H9 (cell line): Measurements from ENCODE around the gene MAGI1. TPM values are rescaled to one million over a fixed set of nuclear protein-coding genes. Genes with fewer than 3 reads are reported as not detected.

Source experiments
- DNase-seq: peaks from one replicate; pipeline ENCODE4 v3.0.0-alpha.2; 2017
- H2AFZ ChIP-seq: one replicate; pipeline ENCODE4 v1.6.1; 2013; ENCODE audit warnings: mild to moderate bottlenecking, low read length, control low read depth, moderate library complexity
- H2AK5ac ChIP-seq: 2 replicates; pipeline ENCODE4 v1.6.1; 2013; ENCODE audit warnings: low read length, control low read depth, mixed read lengths; ENCODE audit not compliant: insufficient read length
- H2BK120ac ChIP-seq: one replicate; pipeline ENCODE4 v1.6.1; 2013; ENCODE audit warnings: low read depth, mild to moderate bottlenecking, low read length, control low read depth, inconsistent platforms; ENCODE audit not compliant: poor library complexity, severe bottlenecking
- H2BK12ac ChIP-seq: 2 replicates; pipeline ENCODE4 v1.6.1; 2013; ENCODE audit warnings: low read length, control low read depth, mixed read lengths, low read depth; ENCODE audit not compliant: insufficient read length
- H2BK15ac ChIP-seq: 2 replicates; pipeline ENCODE4 v1.6.1; 2013; ENCODE audit warnings: low read depth, low read length, control low read depth
- H2BK20ac ChIP-seq: one replicate; pipeline ENCODE4 v1.6.1; 2013; ENCODE audit warnings: low read depth, mild to moderate bottlenecking, low read length, control low read depth, inconsistent platforms; ENCODE audit not compliant: poor library complexity, severe bottlenecking
- H2BK5ac ChIP-seq: 2 replicates; pipeline ENCODE4 v1.6.1; 2013; ENCODE audit warnings: low read length, control low read depth, mixed read lengths; ENCODE audit not compliant: insufficient read length
- H3K14ac ChIP-seq: 2 replicates; pipeline ENCODE4 v1.6.1; 2013; ENCODE audit warnings: low read length, control low read depth; ENCODE audit not compliant: insufficient read depth
- H3K18ac ChIP-seq: 2 replicates; pipeline ENCODE4 v1.6.1; 2013; ENCODE audit warnings: low read depth, mild to moderate bottlenecking, mixed read lengths, low read length, control low read depth; ENCODE audit not compliant: insufficient read length
- H3K23ac ChIP-seq: 2 replicates; pipeline ENCODE4 v1.6.1; 2013; ENCODE audit warnings: low read length, control low read depth, mixed read lengths, low read depth; ENCODE audit not compliant: insufficient read length
- H3K23me2 ChIP-seq: 2 replicates; pipeline ENCODE4 v1.6.1; 2013; ENCODE audit warnings: low read depth, mild to moderate bottlenecking, mixed read lengths, low read length, control low read depth; ENCODE audit not compliant: insufficient read length, poor library complexity, severe bottlenecking
- H3K27ac ChIP-seq: 2 replicates; pipeline ENCODE4 v1.5.1; 2013; ENCODE audit warnings: low read length, control low read depth, mixed read lengths, low read depth; ENCODE audit not compliant: insufficient read length
- H3K27me3 ChIP-seq: 2 replicates; pipeline ENCODE4 v1.6.1; 2013; ENCODE audit warnings: low read length, control low read depth, inconsistent platforms; ENCODE audit not compliant: insufficient read depth
- H3K4ac ChIP-seq: 2 replicates; pipeline ENCODE4 v1.6.1; 2013; ENCODE audit warnings: low read depth, mild to moderate bottlenecking, control low read depth, inconsistent platforms, low read length, moderate library complexity
- H3K4me1 ChIP-seq: 2 replicates; pipeline ENCODE4 v1.6.1; 2013; ENCODE audit warnings: low read length, control low read depth, inconsistent platforms; ENCODE audit not compliant: insufficient read depth
- H3K4me2 ChIP-seq: 2 replicates; pipeline ENCODE4 v1.6.1; 2013; ENCODE audit warnings: low read length, control low read depth, mixed read lengths; ENCODE audit not compliant: insufficient read length, insufficient read depth
- H3K56ac ChIP-seq: 2 replicates; pipeline ENCODE4 v1.6.1; 2013; ENCODE audit warnings: low read depth, mild to moderate bottlenecking, mixed read lengths, low read length, control low read depth; ENCODE audit not compliant: insufficient read length
- H3K79me1 ChIP-seq: 2 replicates; pipeline ENCODE4 v1.6.1; 2013; ENCODE audit warnings: low read depth, mild to moderate bottlenecking, moderate library complexity, low read length, control low read depth, inconsistent platforms; ENCODE audit not compliant: insufficient read depth, poor library complexity, severe bottlenecking
- H3K79me2 ChIP-seq: 2 replicates; pipeline ENCODE4 v1.6.1; 2013; ENCODE audit warnings: low read length, control low read depth, inconsistent platforms; ENCODE audit not compliant: insufficient read depth
- H3K9ac ChIP-seq: 2 replicates; pipeline ENCODE4 v1.6.1; 2013; ENCODE audit warnings: low read length, control low read depth, mixed read lengths; ENCODE audit not compliant: insufficient read length; ENCODE audit errors: extremely low read depth
- H3K9me3 ChIP-seq: one replicate; pipeline ENCODE4 v1.6.1; 2013; ENCODE audit warnings: low read depth, low read length, inconsistent platforms; ENCODE audit not compliant: control insufficient read depth
- H3T11ph ChIP-seq: one replicate; pipeline ENCODE4 v1.6.1; 2013; ENCODE audit warnings: mild to moderate bottlenecking, low read length, control low read depth, inconsistent platforms
- H4K20me1 ChIP-seq: one replicate; pipeline ENCODE4 v1.6.1; 2013; ENCODE audit not compliant: control insufficient read depth, insufficient read length, insufficient read depth
- H4K5ac ChIP-seq: 2 replicates; pipeline ENCODE4 v1.6.1; 2013; ENCODE audit warnings: low read depth, mild to moderate bottlenecking, mixed read lengths, low read length, control low read depth; ENCODE audit not compliant: insufficient read length
- H4K8ac ChIP-seq: replicated peaks from 2 replicates; pipeline ENCODE4 v1.6.1; 2013; ENCODE audit warnings: low read length, control low read depth, mixed read lengths, low read depth; ENCODE audit not compliant: insufficient read length
- H4K91ac ChIP-seq: 2 replicates; pipeline ENCODE4 v1.6.1; 2013; ENCODE audit warnings: low read depth, mild to moderate bottlenecking, moderate library complexity, mixed read lengths, low read length, control low read depth; ENCODE audit not compliant: insufficient read length
- H3K27ac Mint-ChIP-seq, 3 experiments: 2 replicates in 2 of 3; 3 replicates in 1 of 3; pipeline ENCODE4 v1.8.0; 2020 to 2021; ENCODE audit warnings: mixed read lengths in 3 of 3, mild to moderate bottlenecking in 1 of 3, moderate library complexity in 1 of 3
- H3K27me3 Mint-ChIP-seq: 2 replicates; pipeline ENCODE4 v1.8.0; 2021; ENCODE audit warnings: low read depth, mild to moderate bottlenecking, moderate library complexity, mixed read lengths
- H3K36me3 Mint-ChIP-seq, 3 experiments: 2 replicates in 2 of 3; 3 replicates in 1 of 3; pipeline ENCODE4 v1.8.0; 2020 to 2021; ENCODE audit warnings: low read depth in 3 of 3, mixed read lengths in 3 of 3; ENCODE audit not compliant: insufficient read depth in 1 of 3
- H3K4me1 Mint-ChIP-seq, 2 experiments: 2 replicates each; pipeline ENCODE4 v1.8.0; 2020; ENCODE audit warnings: mixed read lengths in 2 of 2
- H3K4me3 Mint-ChIP-seq, 2 experiments: 2 replicates in 1 of 2; 3 replicates in 1 of 2; pipeline ENCODE4 v1.8.0; 2020 to 2021; ENCODE audit warnings: mild to moderate bottlenecking in 2 of 2, mixed read lengths in 2 of 2, moderate library complexity in 1 of 2
- H3K9me3 Mint-ChIP-seq, 2 experiments: 2 replicates in 1 of 2; 3 replicates in 1 of 2; pipeline ENCODE4 v1.8.0; 2020; ENCODE audit warnings: mild to moderate bottlenecking in 2 of 2, mixed read lengths in 2 of 2, moderate library complexity in 1 of 2
- CTCF ChIP-seq: fragments of 200-600 bp; sonication (generic); conservative IDR thresholded peaks from 3 replicates; pipeline ENCODE4 v1.8.0; 2021; ENCODE audit warnings: antibody characterized with exemption, mild to moderate bottlenecking
- WGBS: extraction: QIAGEN DNeasy Blood & Tissue Kit; methylation state at CpG from one replicate; pipeline ENCODE4 v1.1.7; 2013; ENCODE audit warnings: missing lambda C conversion rate, low lambda C conversion rate, mixed read lengths; ENCODE audit not compliant: insufficient read length; ENCODE audit errors: extremely low coverage; 5-methylcytosine and 5-hydroxymethylcytosine counted together
- total RNA-seq: library from RNA; stranded (reverse); gene quantifications from 2 replicates; pipeline ENCODE4 v1.2.1, GENCODE V29; 2021

Gene MAGI1
- total RNA-seq, 1 experiment from 2014 or later: 65.7 TPM

- no peak overlapping the region for H3K9ac ChIP-seq
- H2BK15ac ChIP-seq: no peak overlapping the region
- H4K91ac ChIP-seq: no peak overlapping the region
- H4K8ac ChIP-seq: no peak overlapping the region
- H3K23me2 ChIP-seq: no peaks in the 10 kb centered on the region
- no peak overlapping the region for H2BK5ac ChIP-seq
- no peak overlapping the region for H2BK12ac ChIP-seq
- no CpG with 5 or more reads among the region's 4 CpGs for WGBS
- no peak overlapping the region for H3T11ph ChIP-seq
- H2AK5ac ChIP-seq: no peak overlapping the region
- H3K79me1 ChIP-seq: peaks cover 3% of the 10 kb centered on the region
- no peak overlapping the region for H3K4me2 ChIP-seq
- DNase-seq: no peak
- H3K18ac ChIP-seq: no peak overlapping the region
- Mint-ChIP-seq H3K27me3 (no peaks in the 10 kb centered on the region), H3K4me1 (peaks cover 48 to 52% of the 10 kb centered on the region in 2 experiments), H3K9me3 (no peaks in the 10 kb centered on the region), H3K4me3 (no peak overlapping the region), H3K27ac (no peak overlapping the region), H3K36me3 (no peaks in the 10 kb centered on the region)
- no peak overlapping the region for H2BK120ac ChIP-seq
- no peak overlapping the region for H3K14ac ChIP-seq
- H4K20me1 ChIP-seq: no peaks in the 10 kb centered on the region
- no peaks in the 10 kb centered on the region; the same call in 1 of the 2 replicates for H3K79me2 ChIP-seq
- peaks cover 2% of the 10 kb centered on the region; the same call in 1 of the 2 replicates for H3K4me1 ChIP-seq
- no peaks in the 10 kb centered on the region for H3K9me3 ChIP-seq
- TF ChIP-seq CTCF: no peak
- H3K56ac ChIP-seq: no peak overlapping the region
- no peak overlapping the region for H3K23ac ChIP-seq
- H3K27ac ChIP-seq: no peak overlapping the region
- H2AFZ ChIP-seq: no peak overlapping the region
- H3K27me3 ChIP-seq: no peaks in the 10 kb centered on the region
- no peak overlapping the region for H3K4ac ChIP-seq
- H4K5ac ChIP-seq: no peak overlapping the region
- no peak overlapping the region for H2BK20ac ChIP-seq
Observed at GRCh38 chr3:65938676-65939075, 100.0 kb downstream of the MAGI1 start.
